Right ventricle myocardium inferior (tissue), 1 donor: ENCODE results near the gene DSCAM. TPM values are rescaled to one million over a fixed set of nuclear protein-coding genes. Genes with fewer than 3 reads are reported as not detected.

Source experiments
- ATAC-seq: fragments of 200-7000 bp; cut with Tn5 transposase; one replicate; pipeline ENCODE4 v1.9.1; 2020; ENCODE audit warnings: mild to moderate bottlenecking, moderate library complexity
- DNase-seq: peaks from one replicate; pipeline ENCODE4 v3.0.0; 2021; ENCODE audit errors: missing footprints
- intact Hi-C: fragments of 100-400 bp; cut with DNase I; formaldehyde crosslinking; loops from one replicate; pipeline ENCODE4 v1.11.0; 2022
- total RNA-seq: library from RNA; stranded (reverse); fragmentation: NEBNext Ultra II Directional; extraction: Animal tissue kit (Norgen Biotek cat#: 25700); gene quantifications from one replicate; pipeline ENCODE4 v1.2.1, GENCODE V29; 2021
- donor health status: DM: no; HTN: yes; CAD: no; lungs with severe emphysema.

The DSCAM gene
- total RNA-seq, 1 donor from 2014 or later = not detected

DNA sequence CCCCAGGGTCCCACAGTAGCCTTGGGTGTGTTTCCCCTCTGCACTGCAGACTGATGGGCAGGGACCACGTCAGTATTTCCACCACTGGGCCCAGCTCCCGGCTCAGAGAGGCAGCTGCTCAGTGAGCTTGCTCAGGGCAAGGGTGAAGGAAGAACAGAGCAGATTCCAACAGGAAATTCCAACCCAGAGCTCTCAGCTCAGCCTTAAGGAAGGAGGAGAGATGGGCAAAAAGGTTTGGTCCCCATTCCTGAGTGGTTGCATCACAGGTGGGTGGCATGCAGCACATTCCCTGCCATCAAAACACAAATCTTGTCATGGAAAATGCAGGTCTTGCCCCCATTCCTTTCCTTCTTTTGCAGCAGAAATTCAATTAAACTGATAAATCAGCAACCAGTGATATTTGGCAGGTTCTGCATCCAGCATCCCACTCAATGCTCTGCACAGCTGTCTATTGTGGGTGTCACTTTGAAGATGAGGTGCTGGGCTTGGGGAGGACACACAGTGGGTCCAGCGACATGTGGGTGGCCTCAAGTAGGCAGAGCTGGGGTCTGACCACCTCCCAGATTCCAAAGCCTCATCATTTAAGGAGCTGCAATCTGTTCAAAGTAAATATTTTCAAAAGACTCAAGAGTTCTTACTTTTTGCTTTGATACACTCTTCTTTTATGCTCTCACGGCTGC is 315.4 kb downstream of the DSCAM start:
- no peak for DNase-seq
- intact Hi-C loops = no loop called here
- ATAC-seq = no peak

- intact Hi-C loops = no loop called here
- no peak for DNase-seq
- ATAC-seq = no peak
Observed at GRCh38 chr21:40531016-40531415, 315.9 kb downstream of the DSCAM start.

- ATAC-seq (no peak), DNase-seq (no peak)
- intact Hi-C loops = no loop called here
Observed at GRCh38 chr21:40517646-40518045, 329.3 kb downstream of the DSCAM start.

GRCh38 chr21:40516335-40516734 is 330.6 kb downstream of the DSCAM start:
- intact Hi-C loops = no loop called here
- no peak for ATAC-seq
- DNase-seq = no peak

DNA sequence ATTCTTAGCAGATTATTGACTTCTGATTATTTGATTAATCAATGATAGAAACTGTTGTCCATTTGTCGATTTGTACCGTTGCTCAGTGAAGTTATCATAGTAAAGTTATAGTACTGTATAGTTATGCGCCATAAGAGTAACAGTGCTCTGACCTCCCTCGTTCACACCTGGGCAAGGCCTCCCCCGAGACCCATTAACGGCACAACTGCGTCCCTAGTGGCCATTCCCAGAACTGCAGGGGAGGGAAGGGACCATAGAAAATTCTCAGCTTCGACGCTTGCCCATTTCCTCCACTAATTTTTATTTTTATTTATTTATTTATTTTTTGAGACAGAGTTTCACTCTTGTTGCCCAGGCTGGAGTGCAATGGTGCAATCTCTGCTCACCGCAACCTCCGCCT is 334.4 kb downstream of the DSCAM start:
- no peak for DNase-seq

GRCh38 chr21:40507978-40508377 is 339.0 kb downstream of the DSCAM start:
- ATAC-seq = no peak
- no peak for DNase-seq
- intact Hi-C loops = no loop called here

More for the DNA sequence above, 334.4 kb downstream of the DSCAM start:
- no peak for ATAC-seq
- intact Hi-C loops = no loop called here

- ATAC-seq (no peak), DNase-seq (no peak)
- intact Hi-C loops = no loop called here
Observed at GRCh38 chr21:40505681-40506080, 341.3 kb downstream of the DSCAM start.

DNA sequence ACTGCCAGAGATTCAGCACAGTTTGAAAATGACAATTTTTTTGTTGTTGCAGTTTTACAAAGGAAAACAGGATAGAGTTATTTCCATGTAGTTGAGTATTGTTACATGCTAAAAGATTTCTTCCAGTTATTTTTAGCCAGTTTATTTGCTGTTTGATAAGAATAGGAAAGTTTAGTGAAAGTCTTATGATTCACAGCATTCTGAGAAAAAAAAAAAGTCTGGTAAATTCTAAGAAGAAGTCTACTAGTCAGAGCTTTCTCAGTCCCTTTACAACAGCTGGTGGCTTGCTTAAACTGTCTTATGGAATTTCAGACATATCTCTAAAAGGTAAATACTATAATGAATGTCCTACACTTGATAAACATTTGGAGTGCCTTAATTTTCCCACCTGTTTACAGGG is 341.7 kb downstream of the DSCAM start:
- ATAC-seq (no peak), DNase-seq (no peak)
- intact Hi-C loops = no loop called here

DNA sequence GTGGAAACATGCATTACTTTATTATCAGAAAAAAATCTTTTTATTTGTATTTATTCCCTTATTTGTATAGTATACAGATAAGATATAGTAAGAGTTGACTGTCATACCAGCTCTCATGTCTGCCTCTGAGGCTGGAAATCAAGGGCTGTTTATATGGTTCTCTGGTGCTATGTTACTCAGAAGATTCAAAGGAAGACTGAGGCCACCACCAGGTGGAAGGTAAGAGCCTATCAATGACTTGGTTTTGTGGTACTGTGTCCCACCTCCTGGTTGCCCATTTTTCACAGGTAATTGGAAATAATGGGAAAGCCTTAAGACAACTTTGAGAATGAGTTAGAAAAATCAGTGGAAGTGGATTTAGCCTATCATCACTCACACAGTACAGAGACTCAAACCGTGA is 342.1 kb downstream of the DSCAM start:
- intact Hi-C loops = no loop called here

GRCh38 chr21:40496116-40496515 is 350.8 kb downstream of the DSCAM start:
- no peak for DNase-seq
- ATAC-seq = no peak

More for the DNA sequence above, 342.1 kb downstream of the DSCAM start:
- DNase-seq (no peak), ATAC-seq (no peak)

DNA sequence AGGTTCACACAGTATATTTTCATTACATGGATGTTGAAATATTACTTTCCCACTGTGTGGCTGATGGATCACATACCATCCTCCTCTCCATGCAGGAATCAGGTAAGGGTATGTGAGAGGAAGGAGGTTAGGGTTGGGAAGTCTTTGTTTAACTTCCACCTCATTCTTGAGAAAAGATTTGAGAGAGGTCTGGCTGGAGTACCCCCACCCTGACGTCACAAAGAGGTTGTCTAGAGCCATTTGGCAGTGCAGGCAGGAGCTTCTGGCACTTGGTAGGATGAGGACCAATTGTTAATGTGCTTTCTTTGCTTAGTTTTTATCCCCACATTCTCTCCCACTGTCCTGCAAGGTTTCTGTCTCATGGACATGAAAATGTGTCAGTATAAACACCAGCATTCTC is 356.6 kb downstream of the DSCAM start:
- ATAC-seq = no peak
- intact Hi-C loops = no loop called here
- no peak for DNase-seq

More at GRCh38 chr21:40496116-40496515, 350.8 kb downstream of the DSCAM start:
- intact Hi-C loops = no loop called here

GRCh38 chr21:40489001-40489400 is 358.0 kb downstream of the DSCAM start:
- intact Hi-C loops = no loop called here
- no peak for ATAC-seq

DNA sequence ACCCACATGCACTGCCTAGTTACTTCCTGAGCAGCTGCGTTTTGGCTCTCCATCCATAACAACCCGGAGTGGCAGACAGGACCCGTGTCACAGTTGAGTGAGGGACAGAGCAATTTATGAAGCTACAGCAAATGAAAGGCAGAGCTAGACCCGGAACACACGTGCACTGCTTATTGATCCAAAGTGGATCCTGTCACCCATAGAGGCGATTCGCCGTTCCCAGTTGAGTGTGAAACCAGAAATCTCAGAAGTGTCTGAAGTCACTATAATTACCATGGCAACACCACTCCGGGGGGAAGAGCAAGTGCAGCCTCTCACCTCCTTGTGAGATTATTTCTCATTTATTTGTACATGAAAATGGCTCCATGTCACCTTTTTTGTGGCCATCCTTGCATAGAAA is 365.2 kb downstream of the DSCAM start:
- ATAC-seq = no peak
- intact Hi-C loops = no loop called here
- DNase-seq = no peak

More at GRCh38 chr21:40489001-40489400, 358.0 kb downstream of the DSCAM start:
- DNase-seq = no peak

- intact Hi-C loops = no loop called here
- DNase-seq = no peak
Observed at GRCh38 chr21:40474513-40474912, 372.4 kb downstream of the DSCAM start.

DNA sequence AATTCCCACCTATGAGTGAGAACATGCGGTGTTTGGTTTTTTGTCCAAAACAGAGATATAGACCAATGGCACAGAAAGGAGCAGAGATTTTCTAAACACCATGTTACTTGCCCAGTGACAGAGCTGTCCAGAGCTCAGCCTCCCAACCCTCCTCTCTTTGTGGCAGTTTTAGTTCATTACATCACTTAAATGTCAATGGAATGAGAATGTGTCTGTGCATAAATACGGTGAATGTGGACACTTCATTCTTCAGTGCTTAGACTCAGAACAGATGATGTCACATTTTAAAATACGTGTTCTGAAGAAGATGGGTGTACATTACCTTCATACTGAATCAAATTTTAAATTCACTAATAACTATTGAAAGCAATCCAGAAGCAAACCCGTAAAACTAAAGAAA is 374.9 kb downstream of the DSCAM start:
- no peak for DNase-seq
- no peak for ATAC-seq
- intact Hi-C loops = no loop called here

More at GRCh38 chr21:40474513-40474912, 372.4 kb downstream of the DSCAM start:
- no peak for ATAC-seq

- intact Hi-C loops = no loop called here
- no peak for ATAC-seq
- DNase-seq = no peak
Observed at GRCh38 chr21:40471103-40471502, 375.9 kb downstream of the DSCAM start.

GRCh38 chr21:40466893-40467483 is 380.0 kb downstream of the DSCAM start:
- intact Hi-C loops = loop anchor here (2.0 kb wide), 1 partner anchor 602 kb away; no protein-coding TSS in a partner anchor
- no peak for DNase-seq

DNA sequence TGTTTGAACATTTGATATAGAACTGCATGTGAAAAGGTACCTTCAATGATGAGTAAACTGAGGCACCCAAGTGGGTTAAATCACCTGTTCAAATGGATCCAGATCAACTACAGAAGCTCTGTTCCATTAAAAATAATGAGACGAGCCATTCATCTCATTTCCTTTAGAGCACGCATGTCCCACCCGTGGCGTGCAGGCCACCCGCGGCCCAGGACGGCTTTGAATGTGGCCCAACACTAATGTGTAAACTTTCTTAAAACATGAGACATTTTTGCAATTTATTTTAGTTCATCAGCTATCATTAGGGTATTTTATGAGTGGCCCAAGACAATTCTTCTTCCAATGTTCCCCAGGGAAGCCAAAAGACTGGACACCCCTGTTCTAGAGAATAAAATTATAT is 381.6 kb downstream of the DSCAM start:
- ATAC-seq = no peak
- DNase-seq = peak; percentile 45
- intact Hi-C loops = no loop called here

More at GRCh38 chr21:40466893-40467483, 380.0 kb downstream of the DSCAM start:
- no peak for ATAC-seq

DNA sequence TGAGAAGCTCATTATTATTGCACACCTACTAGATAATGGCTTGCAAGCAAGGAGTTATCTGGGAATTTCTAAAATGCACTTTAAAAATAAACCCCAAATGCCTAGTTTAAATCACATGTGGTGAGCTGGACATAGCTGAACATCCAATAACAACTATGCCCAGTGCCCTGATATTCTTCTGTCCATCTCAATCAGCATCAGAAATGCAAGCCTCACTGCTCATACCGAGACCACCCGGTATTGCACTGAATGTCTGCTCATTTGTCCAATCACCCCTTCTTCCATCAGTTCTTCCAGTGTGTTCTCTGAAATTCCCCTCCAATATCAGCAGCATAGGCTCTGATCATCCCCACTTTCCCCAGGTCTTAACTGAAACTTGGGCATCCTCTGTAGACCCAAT is 383.8 kb downstream of the DSCAM start:
- intact Hi-C loops = no loop called here

GRCh38 chr21:40461008-40461407 is 385.9 kb downstream of the DSCAM start:
- DNase-seq (no peak), ATAC-seq (no peak)
- intact Hi-C loops = no loop called here

More for the DNA sequence above, 383.8 kb downstream of the DSCAM start:
- ATAC-seq = no peak
- DNase-seq = no peak
